NB4 (cell line): ENCODE measurements around the gene HDGF.

ENCODE experiments used
- DNase-seq: peaks from one replicate; pipeline ENCODE4 v3.0.0; 2010; ENCODE audit warnings: low read depth
- H3K4me3 ChIP-seq: one replicate; pipeline ENCODE4 v1.5.1; 2011; ENCODE audit warnings: mild to moderate bottlenecking, low read depth, low read length, moderate library complexity
- MYC ChIP-seq: IDR thresholded peaks from 2 replicates; pipeline ENCODE4 v1.6.1; 2011; ENCODE audit warnings: low read depth, low read length
- POLR2A ChIP-seq: IDR thresholded peaks from 2 replicates; pipeline ENCODE4 v1.6.1; 2011; ENCODE audit warnings: mild to moderate bottlenecking; ENCODE audit not compliant: insufficient read length; ENCODE audit errors: extremely low read depth
- TF ChIP-seq, protein P1 (sequence below): IDR thresholded peaks from one replicate; pipeline ENCODE4 v1.5.1; 2012; ENCODE audit warnings: low read depth, low read length
- TF ChIP-seq, protein P2 (sequence below): IDR thresholded peaks from 2 replicates; pipeline ENCODE4 v1.6.1; 2011; ENCODE audit warnings: low read depth, low read length

HDGF gene

DNA sequence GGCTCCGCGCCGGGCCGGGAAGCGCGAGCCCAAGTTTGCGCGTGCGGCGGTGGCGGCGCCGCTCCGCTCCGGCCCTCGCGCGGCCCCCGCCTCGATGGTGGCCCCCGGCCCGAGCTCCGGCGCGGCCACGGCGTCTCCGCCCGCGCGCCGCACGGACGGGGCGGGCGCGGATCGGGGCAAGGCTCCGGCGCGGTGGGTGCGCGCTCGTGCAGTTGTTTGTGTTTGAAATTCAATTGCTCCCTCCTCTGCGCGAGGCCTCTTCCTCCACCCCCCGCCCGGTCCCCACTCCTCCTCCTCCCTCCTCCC, at the start of gene HDGF:
HDGF (minus strand) TSS at position 225 of the 306 bp plus-strand sequence. CDS start 246 bp downstream, outside the sequence.
- DNase-seq: no peak
- TF ChIP-seq POLR2A (no peak), MYC (no peak)
- TF ChIP-seq, protein P1, sequence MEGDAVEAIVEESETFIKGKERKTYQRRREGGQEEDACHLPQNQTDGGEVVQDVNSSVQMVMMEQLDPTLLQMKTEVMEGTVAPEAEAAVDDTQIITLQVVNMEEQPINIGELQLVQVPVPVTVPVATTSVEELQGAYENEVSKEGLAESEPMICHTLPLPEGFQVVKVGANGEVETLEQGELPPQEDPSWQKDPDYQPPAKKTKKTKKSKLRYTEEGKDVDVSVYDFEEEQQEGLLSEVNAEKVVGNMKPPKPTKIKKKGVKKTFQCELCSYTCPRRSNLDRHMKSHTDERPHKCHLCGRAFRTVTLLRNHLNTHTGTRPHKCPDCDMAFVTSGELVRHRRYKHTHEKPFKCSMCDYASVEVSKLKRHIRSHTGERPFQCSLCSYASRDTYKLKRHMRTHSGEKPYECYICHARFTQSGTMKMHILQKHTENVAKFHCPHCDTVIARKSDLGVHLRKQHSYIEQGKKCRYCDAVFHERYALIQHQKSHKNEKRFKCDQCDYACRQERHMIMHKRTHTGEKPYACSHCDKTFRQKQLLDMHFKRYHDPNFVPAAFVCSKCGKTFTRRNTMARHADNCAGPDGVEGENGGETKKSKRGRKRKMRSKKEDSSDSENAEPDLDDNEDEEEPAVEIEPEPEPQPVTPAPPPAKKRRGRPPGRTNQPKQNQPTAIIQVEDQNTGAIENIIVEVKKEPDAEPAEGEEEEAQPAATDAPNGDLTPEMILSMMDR: no peak
- TF ChIP-seq, protein P2, sequence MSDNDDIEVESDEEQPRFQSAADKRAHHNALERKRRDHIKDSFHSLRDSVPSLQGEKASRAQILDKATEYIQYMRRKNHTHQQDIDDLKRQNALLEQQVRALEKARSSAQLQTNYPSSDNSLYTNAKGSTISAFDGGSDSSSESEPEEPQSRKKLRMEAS: no peak
- peak within 1 kb of the TSS; percentile 99 for H3K4me3 ChIP-seq

DNA sequence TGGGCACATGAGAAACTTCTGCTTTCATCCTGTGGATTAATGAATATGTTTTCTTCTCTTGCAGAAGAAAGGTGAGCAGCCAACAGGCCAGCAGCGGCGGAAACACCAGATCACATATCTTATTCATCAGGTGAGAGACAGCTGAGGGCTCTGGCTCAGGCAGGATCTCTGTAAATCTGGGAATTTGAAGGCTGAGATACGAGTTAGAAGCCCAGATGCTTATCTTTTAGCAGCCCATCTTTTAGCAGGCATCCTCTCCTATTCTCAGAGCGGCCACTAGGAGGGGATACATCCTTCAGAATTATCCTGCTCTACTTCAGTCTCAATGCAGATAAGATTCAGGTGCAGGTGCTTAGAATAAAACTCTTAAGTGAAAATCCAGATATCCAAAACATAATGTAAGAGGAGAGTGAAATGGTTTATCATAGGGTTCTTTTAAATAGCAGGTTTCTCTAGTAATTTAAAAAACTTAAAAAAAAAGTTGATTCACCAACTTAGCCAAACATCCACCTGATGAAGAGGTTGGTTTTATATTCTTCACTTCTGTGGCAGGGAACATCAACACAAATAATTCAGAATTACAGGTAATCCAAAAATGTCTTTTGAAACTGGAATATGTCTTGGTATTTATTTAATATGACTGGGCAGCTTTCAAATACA, 45.9 kb upstream of the HDGF start:
- TF ChIP-seq MYC (no peak), POLR2A (no peak)
- TF ChIP-seq, protein P1: peak; percentile 75
- TF ChIP-seq, protein P2: no peak
- peak; percentile 64 for DNase-seq
- H3K4me3 ChIP-seq: no peak overlapping the region

DNA sequence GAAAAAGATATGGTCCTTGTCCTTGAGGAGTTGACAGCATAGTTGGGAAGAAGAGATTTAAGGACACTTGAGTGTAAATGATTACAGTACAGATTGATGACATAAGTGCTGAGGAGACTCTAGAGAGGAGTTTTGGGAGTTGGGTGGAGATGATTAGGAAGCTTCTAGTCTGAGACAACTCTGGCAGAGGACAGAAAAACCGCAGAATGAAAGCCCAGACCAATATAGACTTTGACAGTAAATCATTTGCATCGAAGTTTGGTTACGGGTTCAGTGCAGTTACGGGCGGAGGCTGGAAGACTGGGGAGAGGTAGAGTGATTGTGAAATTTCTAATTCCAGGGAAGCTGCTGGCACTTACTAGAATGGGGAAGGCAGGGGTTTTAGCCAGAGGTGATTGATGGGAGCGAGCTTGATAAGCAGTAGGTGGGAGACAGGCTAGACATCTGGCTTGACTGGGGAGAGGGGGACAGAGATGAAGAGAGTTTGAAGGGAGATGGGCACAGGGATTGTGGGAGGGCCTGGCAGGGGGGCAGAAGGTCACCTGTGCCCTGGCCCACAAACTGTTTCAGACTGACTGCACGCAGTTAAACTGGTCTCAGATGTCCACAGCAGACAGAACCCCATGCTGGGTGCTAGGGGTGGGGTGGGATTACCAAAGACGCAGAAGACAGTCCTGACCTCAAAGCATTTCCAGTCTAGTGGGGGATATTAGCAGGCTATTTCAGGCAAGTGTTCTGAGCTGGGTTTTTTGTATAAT, 45.0 kb upstream of the HDGF start:
- TF ChIP-seq MYC: no peak
- no peak for TF ChIP-seq POLR2A
- TF ChIP-seq, protein P1: no peak
- TF ChIP-seq, protein P2: no peak
- H3K4me3 ChIP-seq: no peak overlapping the region
- no peak for DNase-seq

- no peak overlapping the region for H3K4me3 ChIP-seq
- TF ChIP-seq, protein P1: no peak
- no peak for TF ChIP-seq MYC
- TF ChIP-seq, protein P2: no peak
- TF ChIP-seq POLR2A: no peak
- DNase-seq: no peak
Measured at GRCh38 chr1:156795787-156796186, 44.3 kb upstream of the HDGF start.

DNA sequence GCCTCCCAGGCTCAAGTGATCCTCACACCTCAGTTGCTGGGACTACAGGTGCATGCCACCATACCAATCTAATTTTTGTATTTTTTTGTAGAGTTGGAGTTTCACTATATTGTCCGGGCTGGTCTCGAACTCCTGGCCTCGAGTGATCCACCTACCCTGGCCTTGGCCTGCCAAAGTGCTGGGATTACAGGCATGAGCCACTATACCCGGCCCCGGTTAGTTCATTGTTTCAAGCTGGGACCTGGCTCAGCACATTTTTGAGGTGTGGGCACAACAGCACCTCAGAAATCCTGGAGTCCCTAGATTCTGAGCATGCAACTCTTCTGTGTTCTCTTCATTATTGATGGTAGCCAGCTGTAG, 43.9 kb upstream of the HDGF start:
- no peak for TF ChIP-seq POLR2A
- no peak for TF ChIP-seq MYC
- TF ChIP-seq, protein P2: no peak
- TF ChIP-seq, protein P1: no peak
- DNase-seq: no peak
- H3K4me3 ChIP-seq: no peak overlapping the region
